ENCODE data around the gene SERPINB2.

GRCh38 chr18:63904694-63905093 is 17.2 kb downstream of the SERPINB2 start:
- TF ChIP-seq CTCF (IDR thresholded peaks at IDR 0.05) = no peak
- no peak for TF ChIP-seq EZH2 (IDR thresholded peaks at IDR 0.05)
- TF ChIP-seq EZH2phosphoT487 (IDR thresholded peaks at IDR 0.05) = no peak
